Epithelial cell of esophagus (primary cell): ENCODE data around the gene ZNF550.

Experiments used
- DNase-seq: peaks from one replicate; pipeline ENCODE4 v3.0.0; 2010; ENCODE audit warnings: low read depth
- H3K4me3 ChIP-seq: 2 replicates; pipeline ENCODE4 v1.5.1; 2011; ENCODE audit warnings: mild to moderate bottlenecking, low read length, control low read depth
- TF ChIP-seq, protein P1 (sequence below): IDR thresholded peaks from 2 replicates; pipeline ENCODE4 v1.5.1; 2011; ENCODE audit warnings: low read depth, mild to moderate bottlenecking, low read length, control low read depth, inconsistent platforms; ENCODE audit not compliant: insufficient read depth; ENCODE audit errors: missing control alignments

The ZNF550 gene

DNA sequence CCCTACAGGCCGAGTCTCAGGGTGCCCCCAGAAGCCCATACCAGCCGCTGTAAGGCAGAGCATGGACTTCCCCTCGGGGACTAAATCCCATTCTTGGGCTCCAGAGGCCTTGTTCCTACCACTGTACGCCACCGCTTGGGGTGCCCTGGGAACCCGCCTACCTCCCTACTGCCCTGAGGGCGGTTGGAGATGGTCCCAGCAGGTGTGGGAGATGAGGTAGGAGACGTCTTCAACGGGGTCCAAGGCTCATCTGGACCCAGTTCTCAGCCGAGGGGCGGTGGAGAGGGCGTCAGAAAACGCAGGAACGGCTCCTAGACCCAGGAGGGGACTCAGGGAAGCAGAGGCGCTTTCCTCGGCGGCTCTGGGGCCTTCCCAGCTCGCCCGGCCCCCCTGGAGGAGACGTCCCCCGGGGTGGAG lies 23.4 kb upstream of the ZNF550 start:
- no peak for DNase-seq
- TF ChIP-seq, protein P1, sequence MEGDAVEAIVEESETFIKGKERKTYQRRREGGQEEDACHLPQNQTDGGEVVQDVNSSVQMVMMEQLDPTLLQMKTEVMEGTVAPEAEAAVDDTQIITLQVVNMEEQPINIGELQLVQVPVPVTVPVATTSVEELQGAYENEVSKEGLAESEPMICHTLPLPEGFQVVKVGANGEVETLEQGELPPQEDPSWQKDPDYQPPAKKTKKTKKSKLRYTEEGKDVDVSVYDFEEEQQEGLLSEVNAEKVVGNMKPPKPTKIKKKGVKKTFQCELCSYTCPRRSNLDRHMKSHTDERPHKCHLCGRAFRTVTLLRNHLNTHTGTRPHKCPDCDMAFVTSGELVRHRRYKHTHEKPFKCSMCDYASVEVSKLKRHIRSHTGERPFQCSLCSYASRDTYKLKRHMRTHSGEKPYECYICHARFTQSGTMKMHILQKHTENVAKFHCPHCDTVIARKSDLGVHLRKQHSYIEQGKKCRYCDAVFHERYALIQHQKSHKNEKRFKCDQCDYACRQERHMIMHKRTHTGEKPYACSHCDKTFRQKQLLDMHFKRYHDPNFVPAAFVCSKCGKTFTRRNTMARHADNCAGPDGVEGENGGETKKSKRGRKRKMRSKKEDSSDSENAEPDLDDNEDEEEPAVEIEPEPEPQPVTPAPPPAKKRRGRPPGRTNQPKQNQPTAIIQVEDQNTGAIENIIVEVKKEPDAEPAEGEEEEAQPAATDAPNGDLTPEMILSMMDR, result no peak
- H3K4me3 ChIP-seq, result peak overlapping the region; percentile 66

DNA sequence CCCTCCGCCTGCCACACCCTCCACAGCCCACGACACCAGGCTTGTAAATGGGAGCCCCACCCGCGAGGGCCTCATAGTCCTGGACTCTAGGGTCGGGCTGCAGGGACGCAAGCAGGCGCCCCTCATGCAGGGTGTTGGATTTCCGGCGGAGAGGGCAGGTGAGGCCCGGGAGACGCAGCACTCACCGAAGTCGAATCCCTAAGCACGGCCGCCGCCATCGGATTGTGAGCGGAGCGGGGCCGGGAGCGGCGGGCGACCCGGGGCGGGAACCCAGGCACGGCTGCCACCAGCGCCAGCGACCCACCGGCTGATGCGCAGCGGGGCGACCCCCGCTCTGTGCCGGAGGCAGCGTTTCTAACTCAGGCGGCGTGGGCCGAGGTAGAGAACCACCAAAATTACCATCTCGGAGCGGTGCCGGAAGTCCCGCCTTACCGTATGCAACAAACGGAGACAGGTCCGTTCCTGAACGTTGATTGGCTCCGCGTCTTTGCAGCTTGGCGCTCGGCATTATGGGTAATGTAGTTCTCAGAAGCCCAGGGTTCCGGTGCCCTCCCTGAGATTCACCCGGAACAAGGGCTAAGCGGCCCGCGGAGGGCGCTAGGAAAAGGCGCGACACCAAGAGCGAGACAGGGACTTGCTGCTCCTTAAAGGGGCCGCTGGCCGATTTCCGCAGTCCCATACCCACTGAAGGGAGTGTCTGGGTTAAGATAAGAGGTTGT lies 19.0 kb upstream of the ZNF550 start, which contains the start of gene ZNF416:
Gene ZNF416 (minus strand): TSS at position 425 of the 719 bp plus-strand sequence. CDS start 207 bp downstream, at position 218.
- H3K4me3 ChIP-seq, result peak within 1 kb of the TSS; percentile 79
- peak; percentile 99 for DNase-seq
- TF ChIP-seq, protein P1, result peak; percentile 16

DNA sequence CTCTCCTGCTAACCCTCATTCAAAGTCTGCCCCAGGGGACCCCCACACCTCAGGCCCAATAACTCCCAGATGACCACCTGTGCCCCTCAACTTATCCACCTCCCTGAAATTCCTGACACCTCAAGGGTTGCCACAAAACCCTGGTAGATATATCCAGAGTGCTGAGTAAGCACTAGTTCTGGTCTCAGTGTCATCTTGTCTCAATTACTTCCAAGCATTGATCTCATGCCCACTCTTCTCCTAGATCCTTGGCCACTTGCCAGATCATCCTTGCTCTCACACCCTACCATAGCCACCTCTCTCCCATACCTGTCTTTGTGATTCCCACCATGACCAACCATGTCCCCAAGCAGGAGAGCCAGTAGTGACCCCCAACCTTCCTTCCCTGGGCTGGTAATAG lies 17.0 kb upstream of the ZNF550 start:
- DNase-seq, result no peak
- no peak overlapping the region for H3K4me3 ChIP-seq
- TF ChIP-seq, protein P1, result no peak

DNA sequence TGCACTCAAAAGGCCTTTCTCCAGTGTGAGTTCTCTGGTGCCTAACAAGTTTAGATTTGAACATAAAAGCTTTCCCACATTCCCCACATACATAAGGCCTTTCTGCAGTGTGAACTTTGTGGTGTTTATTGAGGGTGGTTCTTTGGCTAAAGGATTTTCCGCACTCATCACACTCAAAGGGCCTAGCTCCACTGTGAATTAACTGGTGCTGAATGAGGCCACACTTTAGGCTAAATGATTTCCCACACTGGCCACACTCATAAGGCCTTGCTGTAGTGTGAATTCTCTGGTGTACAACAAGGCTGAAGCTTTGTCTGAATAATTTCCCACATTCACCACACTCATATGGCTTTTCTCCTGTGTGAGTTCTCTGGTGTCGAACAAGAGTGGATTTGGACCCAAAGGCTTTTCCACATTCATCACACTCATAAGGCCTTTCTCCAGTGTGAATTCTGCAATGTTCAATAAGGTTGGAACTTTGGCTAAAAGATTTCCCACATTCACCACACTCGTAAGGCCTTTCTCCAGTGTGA lies 12.8 kb upstream of the ZNF550 start:
- H3K4me3 ChIP-seq, result no peak overlapping the region
- no peak for DNase-seq

DNA sequence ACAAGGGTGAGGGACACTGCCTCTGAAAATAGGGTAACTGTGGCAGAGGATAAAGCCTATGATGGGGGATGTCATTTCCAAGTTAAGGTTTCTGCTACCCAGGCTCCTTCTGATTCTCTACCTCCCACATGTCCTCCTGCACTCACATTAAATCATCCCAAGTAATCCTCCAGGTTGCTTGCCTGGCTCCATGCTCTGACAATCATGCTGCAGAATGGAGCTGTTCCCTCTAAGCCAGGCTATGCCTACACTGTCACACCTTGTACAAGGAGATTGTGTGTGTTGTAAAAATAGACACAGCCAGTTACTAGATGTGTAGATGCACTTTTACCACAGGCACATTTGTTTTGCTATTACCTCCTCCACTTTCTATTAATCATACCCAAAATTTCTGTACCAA lies 11.0 kb upstream of the ZNF550 start:
- TF ChIP-seq, protein P1, result no peak
- no peak overlapping the region for H3K4me3 ChIP-seq
- no peak for DNase-seq

More for the DNA sequence above, 12.8 kb upstream of the ZNF550 start:
- TF ChIP-seq, protein P1, result no peak

DNA sequence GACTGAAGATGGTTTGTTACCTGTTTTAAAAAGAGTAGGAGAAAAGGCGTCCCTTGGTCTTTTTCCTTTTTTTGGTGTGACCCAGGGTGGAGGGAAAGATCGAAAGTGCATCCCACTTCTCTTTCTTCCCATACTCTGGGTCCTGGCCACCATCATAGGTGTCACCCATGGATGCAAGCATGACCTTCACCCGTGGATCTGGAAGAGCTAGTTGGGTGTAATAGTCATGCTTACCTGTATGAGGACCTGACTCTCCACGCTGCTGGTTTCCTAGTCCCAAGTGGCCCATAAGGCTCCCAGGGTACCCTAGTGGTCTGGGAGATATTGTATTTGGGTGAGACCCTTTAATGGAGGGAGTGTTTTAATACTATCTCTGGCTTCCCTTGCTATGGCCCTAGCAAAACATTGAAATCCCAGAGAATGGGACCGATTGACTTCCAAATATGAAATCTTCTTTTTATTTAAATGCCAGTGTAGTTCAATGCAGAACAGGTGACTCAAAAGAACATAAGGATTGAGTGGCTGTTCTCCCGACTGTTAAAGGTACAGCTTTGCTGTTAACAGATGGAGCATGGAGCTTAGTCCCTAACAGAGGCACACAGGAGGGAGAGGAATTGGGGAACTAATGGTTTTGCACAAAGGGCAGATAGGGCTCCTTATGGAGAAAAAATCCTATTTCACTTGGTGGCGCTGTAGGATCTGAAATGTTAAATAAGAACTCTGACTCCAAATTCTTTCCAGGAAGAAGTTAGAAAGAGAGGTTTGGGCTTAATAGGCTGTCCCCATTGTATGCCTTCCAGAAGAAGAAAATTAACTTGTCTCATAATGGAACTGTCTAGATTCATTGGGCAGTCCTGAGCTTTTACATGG lies 7.0 kb upstream of the ZNF550 start:
- peak; percentile 57 for DNase-seq
- no peak overlapping the region for H3K4me3 ChIP-seq
- TF ChIP-seq, protein P1, result no peak
